D721Med (cell line): ENCODE results near the gene TACC3.

ENCODE experiments used
- DNase-seq: peaks from one replicate; pipeline ENCODE4 v3.0.0; 2011; ENCODE audit warnings: low spot score; ENCODE audit not compliant: insufficient read length
- FAIRE-seq: peaks from 2 replicates; lab custom pipeline; 2011; peaks lifted over from hg19 to GRCh38; lab: Jason Lieb, UNC
- TF ChIP-seq, protein P1 (sequence below): IDR thresholded peaks from 2 replicates; pipeline ENCODE4 v1.5.1; 2012; ENCODE audit warnings: mild to moderate bottlenecking, control low read depth; ENCODE audit not compliant: insufficient read depth; ENCODE audit errors: missing control alignments

Gene TACC3

GRCh38 chr4:1743551-1743950 is 22.2 kb downstream of the TACC3 start:
- DNase-seq, result no peak
- FAIRE-seq, result no peak
- TF ChIP-seq, protein P1, sequence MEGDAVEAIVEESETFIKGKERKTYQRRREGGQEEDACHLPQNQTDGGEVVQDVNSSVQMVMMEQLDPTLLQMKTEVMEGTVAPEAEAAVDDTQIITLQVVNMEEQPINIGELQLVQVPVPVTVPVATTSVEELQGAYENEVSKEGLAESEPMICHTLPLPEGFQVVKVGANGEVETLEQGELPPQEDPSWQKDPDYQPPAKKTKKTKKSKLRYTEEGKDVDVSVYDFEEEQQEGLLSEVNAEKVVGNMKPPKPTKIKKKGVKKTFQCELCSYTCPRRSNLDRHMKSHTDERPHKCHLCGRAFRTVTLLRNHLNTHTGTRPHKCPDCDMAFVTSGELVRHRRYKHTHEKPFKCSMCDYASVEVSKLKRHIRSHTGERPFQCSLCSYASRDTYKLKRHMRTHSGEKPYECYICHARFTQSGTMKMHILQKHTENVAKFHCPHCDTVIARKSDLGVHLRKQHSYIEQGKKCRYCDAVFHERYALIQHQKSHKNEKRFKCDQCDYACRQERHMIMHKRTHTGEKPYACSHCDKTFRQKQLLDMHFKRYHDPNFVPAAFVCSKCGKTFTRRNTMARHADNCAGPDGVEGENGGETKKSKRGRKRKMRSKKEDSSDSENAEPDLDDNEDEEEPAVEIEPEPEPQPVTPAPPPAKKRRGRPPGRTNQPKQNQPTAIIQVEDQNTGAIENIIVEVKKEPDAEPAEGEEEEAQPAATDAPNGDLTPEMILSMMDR, result no peak

DNA sequence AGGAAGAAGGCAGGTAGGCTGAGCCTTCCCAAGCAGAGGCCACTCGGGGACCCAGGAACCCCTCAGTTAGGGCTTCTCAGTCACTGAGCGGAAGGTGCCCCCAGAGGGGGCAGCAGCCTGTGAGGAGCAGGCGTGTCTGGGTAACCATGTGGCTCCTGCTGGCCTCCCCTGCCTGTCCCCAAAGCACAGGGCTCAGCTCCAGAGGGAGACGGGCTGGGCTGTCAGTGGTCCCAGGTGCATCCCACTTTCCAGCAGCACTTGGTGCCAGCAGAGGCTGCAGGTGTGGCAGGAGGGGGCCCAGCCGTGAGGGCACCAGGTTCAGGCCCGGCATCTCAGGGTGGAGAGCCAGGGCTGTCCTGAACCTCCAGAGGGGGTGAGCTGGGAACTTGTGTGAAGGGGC is 22.7 kb downstream of the TACC3 start:
- FAIRE-seq (no peak), DNase-seq (no peak)
- TF ChIP-seq, protein P1, result no peak

DNA sequence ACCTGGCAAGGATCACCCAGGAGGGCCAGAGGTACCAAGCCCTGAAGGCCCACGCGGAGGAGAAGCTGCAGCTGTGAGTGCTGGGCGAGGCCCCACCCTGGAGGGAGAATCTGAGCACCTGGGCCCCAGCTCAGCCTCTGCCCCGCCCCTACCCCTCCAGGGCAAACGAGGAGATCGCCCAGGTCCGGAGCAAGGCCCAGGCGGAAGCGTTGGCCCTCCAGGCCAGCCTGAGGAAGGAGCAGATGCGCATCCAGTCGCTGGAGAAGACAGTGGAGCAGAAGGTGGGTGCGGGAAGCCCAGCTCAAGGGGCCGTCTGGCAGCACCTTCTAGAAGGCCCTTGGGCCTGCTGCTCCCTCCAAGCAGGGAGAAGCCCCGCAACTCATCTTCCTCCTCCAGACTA is 23.2 kb downstream of the TACC3 start:
- TF ChIP-seq, protein P1, result no peak
- DNase-seq, result no peak
- FAIRE-seq, result no peak

- TF ChIP-seq, protein P1, result no peak
- DNase-seq (no peak), FAIRE-seq (no peak)
These were observed 23.8 kb downstream of the TACC3 start for GRCh38 chr4:1745165-1745564.

GRCh38 chr4:1745697-1746096 is 24.4 kb downstream of the TACC3 start:
- no peak for FAIRE-seq
- DNase-seq, result no peak
- TF ChIP-seq, protein P1, result no peak

DNA sequence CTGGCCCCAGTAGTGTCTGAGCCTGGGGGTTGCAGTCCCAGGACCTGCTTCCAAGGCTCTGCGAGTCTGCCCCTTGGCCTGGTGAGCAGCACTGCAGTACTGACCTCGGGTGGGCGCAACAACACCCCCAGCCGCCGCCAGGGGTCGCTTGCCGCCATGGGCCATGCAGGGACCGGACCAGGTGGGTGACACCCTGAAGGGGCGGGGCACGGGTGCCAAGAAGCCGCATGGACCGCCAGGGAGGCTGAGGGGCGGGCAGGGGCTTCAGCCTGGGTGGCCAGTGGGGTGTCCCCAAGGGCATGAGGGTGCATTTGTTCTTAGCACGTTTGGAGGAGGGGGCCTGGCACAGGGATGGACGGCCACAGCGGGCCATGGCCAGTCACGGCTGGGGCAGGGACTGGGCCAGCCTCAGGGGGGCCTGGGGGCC is 25.0 kb downstream of the TACC3 start:
- TF ChIP-seq, protein P1, result peak; percentile 74
- peak; percentile 88 for DNase-seq
- FAIRE-seq, result no peak

GRCh38 chr4:1746919-1747602 is 25.7 kb downstream of the TACC3 start:
- no peak for DNase-seq
- TF ChIP-seq, protein P1, result no peak
- FAIRE-seq, result no peak
